HepG2 (cell line): Measurements from ENCODE around the gene MDFI.

Experiments
- POLR2A ChIP-seq, 2 experiments: IDR thresholded peaks; 2 replicates each; pipeline ENCODE4 v1.6.1; 2011; ENCODE audit warnings: low read depth in 2 of 2, low read length in 2 of 2, mild to moderate bottlenecking in 1 of 2, moderate library complexity in 1 of 2; ENCODE audit not compliant: insufficient read depth in 1 of 2
- SOX5 ChIP-seq: IDR thresholded peaks from 2 replicates; pipeline ENCODE4 v1.6.1; 2016; ENCODE audit warnings: borderline replicate concordance
- TF ChIP-seq, protein P1 (sequence below): sonication (generic); formaldehyde crosslinking; IDR thresholded peaks from 2 replicates; pipeline ENCODE4 v1.4.0; 2020; ENCODE audit warnings: missing genetic modification reagents, borderline replicate concordance
- TF ChIP-seq, protein P2 (sequence below): sonication (generic); formaldehyde crosslinking; IDR thresholded peaks from 2 replicates; pipeline ENCODE4 v1.5.0; 2020; ENCODE audit warnings: mild to moderate bottlenecking, missing genetic modification reagents
- TF ChIP-seq, protein P3 (sequence below): sonication (generic); formaldehyde crosslinking; IDR thresholded peaks from 2 replicates; pipeline ENCODE4 v1.4.0; 2020; ENCODE audit warnings: mild to moderate bottlenecking, missing genetic modification reagents

DNA sequence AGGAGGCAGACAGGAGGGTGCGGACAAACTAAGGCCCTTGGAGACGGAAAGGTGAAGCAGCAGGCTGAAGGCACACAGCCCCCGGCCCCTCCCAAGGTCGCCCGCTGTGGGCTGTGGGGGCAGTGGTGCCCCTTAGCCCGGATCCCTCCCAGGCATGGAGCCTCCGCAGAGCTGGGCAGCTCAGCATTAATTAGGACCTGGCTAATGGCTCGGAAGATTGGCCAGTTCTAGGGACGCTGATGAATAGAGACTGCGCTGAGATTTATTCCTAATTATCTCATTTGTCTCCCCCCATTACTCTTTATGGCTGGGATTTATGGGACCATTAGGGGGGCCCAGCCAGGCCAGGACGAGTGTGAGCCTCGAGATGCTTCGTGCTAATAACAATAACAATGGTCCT is 20.4 kb downstream of the MDFI start:
- TF ChIP-seq, protein P1, sequence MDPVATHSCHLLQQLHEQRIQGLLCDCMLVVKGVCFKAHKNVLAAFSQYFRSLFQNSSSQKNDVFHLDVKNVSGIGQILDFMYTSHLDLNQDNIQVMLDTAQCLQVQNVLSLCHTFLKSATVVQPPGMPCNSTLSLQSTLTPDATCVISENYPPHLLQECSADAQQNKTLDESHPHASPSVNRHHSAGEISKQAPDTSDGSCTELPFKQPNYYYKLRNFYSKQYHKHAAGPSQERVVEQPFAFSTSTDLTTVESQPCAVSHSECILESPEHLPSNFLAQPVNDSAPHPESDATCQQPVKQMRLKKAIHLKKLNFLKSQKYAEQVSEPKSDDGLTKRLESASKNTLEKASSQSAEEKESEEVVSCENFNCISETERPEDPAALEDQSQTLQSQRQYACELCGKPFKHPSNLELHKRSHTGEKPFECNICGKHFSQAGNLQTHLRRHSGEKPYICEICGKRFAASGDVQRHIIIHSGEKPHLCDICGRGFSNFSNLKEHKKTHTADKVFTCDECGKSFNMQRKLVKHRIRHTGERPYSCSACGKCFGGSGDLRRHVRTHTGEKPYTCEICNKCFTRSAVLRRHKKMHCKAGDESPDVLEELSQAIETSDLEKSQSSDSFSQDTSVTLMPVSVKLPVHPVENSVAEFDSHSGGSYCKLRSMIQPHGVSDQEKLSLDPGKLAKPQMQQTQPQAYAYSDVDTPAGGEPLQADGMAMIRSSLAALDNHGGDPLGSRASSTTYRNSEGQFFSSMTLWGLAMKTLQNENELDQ (CRISPR knock-in tag), result no peak
- TF ChIP-seq, protein P2, sequence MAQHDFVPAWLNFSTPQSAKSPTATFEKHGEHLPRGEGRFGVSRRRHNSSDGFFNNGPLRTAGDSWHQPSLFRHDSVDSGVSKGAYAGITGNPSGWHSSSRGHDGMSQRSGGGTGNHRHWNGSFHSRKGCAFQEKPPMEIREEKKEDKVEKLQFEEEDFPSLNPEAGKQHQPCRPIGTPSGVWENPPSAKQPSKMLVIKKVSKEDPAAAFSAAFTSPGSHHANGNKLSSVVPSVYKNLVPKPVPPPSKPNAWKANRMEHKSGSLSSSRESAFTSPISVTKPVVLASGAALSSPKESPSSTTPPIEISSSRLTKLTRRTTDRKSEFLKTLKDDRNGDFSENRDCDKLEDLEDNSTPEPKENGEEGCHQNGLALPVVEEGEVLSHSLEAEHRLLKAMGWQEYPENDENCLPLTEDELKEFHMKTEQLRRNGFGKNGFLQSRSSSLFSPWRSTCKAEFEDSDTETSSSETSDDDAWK (CRISPR knock-in tag), result no peak
- TF ChIP-seq SOX5 (CRISPR knock-in tag) (no peak), POLR2A (IDR thresholded peaks at IDR 0.05; ENCODE audit: insufficient read depth in 1 of 2, low read depth in 2 of 2, low read length in 2 of 2) (no peak)
- TF ChIP-seq, protein P3, sequence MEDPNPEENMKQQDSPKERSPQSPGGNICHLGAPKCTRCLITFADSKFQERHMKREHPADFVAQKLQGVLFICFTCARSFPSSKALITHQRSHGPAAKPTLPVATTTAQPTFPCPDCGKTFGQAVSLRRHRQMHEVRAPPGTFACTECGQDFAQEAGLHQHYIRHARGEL (CRISPR knock-in tag), result no peak
